Amygdala (tissue), 56 donors: ENCODE measurements around the gene ZNF33B.
"Not testable (repeated sequence)": the region's sequence is repeated elsewhere in the genome, so short reads cannot be mapped to it uniquely, and the experiment has no call there.

Source experiments
- DNase-seq, 56 donors: peaks; one replicate each; lab custom pipeline; 2025; lab: John Stamatoyannopoulos, UW

Gene ZNF33B

GRCh38 chr10:42618424-42618823, 19.9 kb downstream of the ZNF33B start:
- DNase-seq: no peak

- no peak for DNase-seq
These were observed 23.0 kb downstream of the ZNF33B start for GRCh38 chr10:42615419-42615818.

- DNase-seq: no peak
These were observed 28.5 kb downstream of the ZNF33B start for GRCh38 chr10:42609872-42610271.

- DNase-seq: no peak
These were observed 40.0 kb downstream of the ZNF33B start for GRCh38 chr10:42598249-42598873.

- DNase-seq: no peak
These were observed 42.2 kb downstream of the ZNF33B start for GRCh38 chr10:42596196-42596595.

- DNase-seq: no peak
These were observed 44.1 kb downstream of the ZNF33B start for GRCh38 chr10:42594246-42594650.

- DNase-seq: no peak
These were observed 45.1 kb downstream of the ZNF33B start for GRCh38 chr10:42593284-42593683.

GRCh38 chr10:42583828-42584227, 54.5 kb downstream of the ZNF33B start:
- DNase-seq: no peak

GRCh38 chr10:42578019-42578418, 60.4 kb downstream of the ZNF33B start:
- DNase-seq: no peak

- peak in 11 of 56 donors; percentile 4 to 42 (median 8) for DNase-seq
These were observed 62.0 kb downstream of the ZNF33B start for GRCh38 chr10:42576338-42576737.

- DNase-seq: no peak
These were observed 64.0 kb downstream of the ZNF33B start for GRCh38 chr10:42574336-42574735.

- no peak for DNase-seq
These were observed 81.4 kb downstream of the ZNF33B start for GRCh38 chr10:42556931-42557330.

GRCh38 chr10:42553576-42553975, 84.8 kb downstream of the ZNF33B start:
- not testable (repeated sequence) for DNase-seq

- DNase-seq: peak in 6 of 56 donors; percentile 55 to 75 (median 62)
These were observed 85.3 kb downstream of the ZNF33B start for GRCh38 chr10:42553064-42553407.

- DNase-seq: peak; percentile 47 to 99 (median 94)
These were observed 85.9 kb downstream of the ZNF33B start for GRCh38 chr10:42552188-42553063.

GRCh38 chr10:42551582-42552187, 86.7 kb downstream of the ZNF33B start:
- DNase-seq: peak in 2 of 56 donors; percentile 32 to 49

- no peak for DNase-seq
These were observed 88.5 kb downstream of the ZNF33B start for GRCh38 chr10:42549851-42550250.

GRCh38 chr10:42548254-42548653, 90.1 kb downstream of the ZNF33B start:
- no peak for DNase-seq

GRCh38 chr10:42544945-42545344, 93.4 kb downstream of the ZNF33B start:
- no peak for DNase-seq

GRCh38 chr10:42543840-42544372, 94.5 kb downstream of the ZNF33B start:
- DNase-seq: peak in 17 of 56 donors; percentile 4 to 68 (median 25)
